Dermis blood vessel endothelial cell (primary cell): ENCODE data around the gene CSTPP1. TPM values are rescaled to one million over a fixed set of nuclear protein-coding genes. Genes with fewer than 3 reads are reported as not detected.

Source experiments
- total RNA-seq: library from RNA; depleted of rRNA; stranded (reverse); fragments of >200 nt; gene quantifications from 2 replicates; pipeline ENCODE4 v1.2.3, GENCODE V29; 2014

The CSTPP1 gene
- total RNA-seq, 1 donor from 2014 or later: 8.5 TPM

Other genes starting within 250 kb of the CSTPP1 start
- 21.6 and 35.4 TPM in 2 replicates for gene ARHGAP1, start 236.1 kb upstream of the CSTPP1 start, total RNA-seq
- gene ZNF408, start 235.7 kb upstream of the CSTPP1 start, total RNA-seq: 7.9 and 8.7 TPM in 2 replicates
- gene F2, start 217.5 kb upstream of the CSTPP1 start, total RNA-seq: not detected in 2 replicates
- 58.0 and 115 TPM in 2 replicates for gene CKAP5, start 90.5 kb upstream of the CSTPP1 start, total RNA-seq
- gene LRP4, start 18.2 kb upstream of the CSTPP1 start, total RNA-seq: 1.4 and 2.2 TPM in 2 replicates
- gene ARFGAP2, start 240.1 kb downstream of the CSTPP1 start, total RNA-seq: 132 and 177 TPM in 2 replicates
- 16.7 and 23.2 TPM in 2 replicates for gene PACSIN3, start 249.7 kb downstream of the CSTPP1 start, total RNA-seq